Right cardiac atrium (tissue), 5 donors: Measurements from ENCODE around the gene GPR31. TPM values are rescaled to one million over a fixed set of nuclear protein-coding genes. Genes with fewer than 3 reads are reported as not detected.

Source experiments
- ATAC-seq, 2 donors: fragments of 200-7000 bp; cut with Tn5 transposase; one replicate each; pipeline versions ENCODE4 v1.8.0 to v1.9.1; 2020; ENCODE audit warnings: moderate library complexity in 2 of 2, mild to moderate bottlenecking in 1 of 2
- DNase-seq, 3 donors: peaks; one replicate each; pipeline ENCODE4 v3.0.0-alpha.2; 2020
- H3K27ac ChIP-seq: one replicate; pipeline ENCODE4 v1.5.1; 2013; ENCODE audit warnings: mild to moderate bottlenecking, low read length, control low read depth, moderate library complexity
- H3K27me3 ChIP-seq: one replicate; pipeline ENCODE4 v1.6.1; 2013; ENCODE audit not compliant: control insufficient read depth, insufficient read depth
- H3K4me1 ChIP-seq: one replicate; pipeline ENCODE4 v1.6.1; 2013; ENCODE audit warnings: low read length; ENCODE audit not compliant: control insufficient read depth, insufficient read depth
- H3K4me3 ChIP-seq: one replicate; pipeline ENCODE4 v1.5.1; 2013; ENCODE audit warnings: low read length, control low read depth
- H3K9me3 ChIP-seq: one replicate; pipeline ENCODE4 v1.6.1; 2013; ENCODE audit warnings: low read length; ENCODE audit not compliant: control insufficient read depth
- WGBS: extraction: QIAGEN DNeasy Blood & Tissue Kit; methylation state at CpG from one replicate; pipeline ENCODE4 v1.1.7; 2013; 5-methylcytosine and 5-hydroxymethylcytosine counted together
- intact Hi-C, 4 donors: fragments of 100-400 bp; cut with DNase I; formaldehyde crosslinking; loops; one replicate each; pipeline versions ENCODE4 v1.11.0 to v1.14.0; 2022 to 2023
- polyA plus RNA-seq: library from polyadenylated mRNA; stranded (reverse); fragments of 200-250 nt; gene quantifications from one replicate; pipeline ENCODE4 v1.2.3, GENCODE V29; 2013
- total RNA-seq, 4 donors: library from RNA; stranded (reverse); fragmentation: NEBNext Ultra II Directional; extraction: Animal tissue kit (Norgen Biotek cat#: 25700); gene quantifications; one replicate each; pipeline ENCODE4 v1.2.1, GENCODE V29; 2021
- donor health status: healthy with polysubstance abuse.
- donor health status: DM: no; HTN: yes; CAD: no.
- donor health status: DM: no; HTN: no; CAD: no.
- donor health status: DM: no; HTN: yes; CAD: no; lungs with severe emphysema.
- donor health status: DM: yes; HTN: yes; CAD: no.

GPR31 gene
- total and polyA plus RNA-seq, 5 donors: not detected

GRCh38 chr6:167125855-167126349, 31.9 kb downstream of the GPR31 start:
- DNase-seq (no peak), ATAC-seq (no peak)
- Histone ChIP-seq H3K4me1 (no peaks in the 10 kb centered on the region), H3K9me3 (no peaks in the 10 kb centered on the region), H3K4me3 (no peak overlapping the region), H3K27me3 (no peaks in the 10 kb centered on the region), H3K27ac (no peak overlapping the region)
- 85% methylated on average over 3 of the region's 3 CpGs for WGBS
- intact Hi-C loops: no loop called here

- WGBS: 79% methylated on average over 4 of the region's 4 CpGs
- no peak for DNase-seq
- H3K27ac ChIP-seq: no peak overlapping the region
- ATAC-seq: no peak
- no peaks in the 10 kb centered on the region for H3K4me1 ChIP-seq
- no peaks in the 10 kb centered on the region for H3K9me3 ChIP-seq
- intact Hi-C loops: no loop called here
- H3K4me3 ChIP-seq: no peak overlapping the region
- H3K27me3 ChIP-seq: no peaks in the 10 kb centered on the region
Observed at GRCh38 chr6:167125410-167125809, 32.4 kb downstream of the GPR31 start.

- Histone ChIP-seq H3K27ac (no peak overlapping the region), H3K27me3 (no peaks in the 10 kb centered on the region), H3K9me3 (no peaks in the 10 kb centered on the region), H3K4me1 (no peaks in the 10 kb centered on the region), H3K4me3 (no peak overlapping the region)
- DNase-seq (no peak), ATAC-seq (no peak)
- intact Hi-C loops: no loop called here
- 91% methylated on average over 5 of the region's 5 CpGs for WGBS
Observed at GRCh38 chr6:167124753-167125152, 33.0 kb downstream of the GPR31 start.

GRCh38 chr6:167122827-167123657, 34.7 kb downstream of the GPR31 start, which contains the start of gene CCR6:
Gene CCR6 (plus strand): TSS chr6:167123096. CDS start chr6:167136135, 13,039 bp downstream.
- Histone ChIP-seq H3K4me1 (no peaks in the 10 kb centered on the region), H3K4me3 (no peak within 1 kb of the TSS), H3K9me3 (no peaks in the 10 kb centered on the region), H3K27ac (no peak within 1 kb of the TSS), H3K27me3 (no peaks in the 10 kb centered on the region)
- intact Hi-C loops: no loop called here
- 59% methylated on average over 8 of the region's 8 CpGs for WGBS
- ATAC-seq (no peak), DNase-seq (no peak)

- H3K4me3 ChIP-seq: no peak overlapping the region
- intact Hi-C loops: no loop called here
- no peaks in the 10 kb centered on the region for H3K9me3 ChIP-seq
- DNase-seq (no peak), ATAC-seq (no peak)
- H3K4me1 ChIP-seq: no peaks in the 10 kb centered on the region
- no peak overlapping the region for H3K27ac ChIP-seq
- 79% methylated on average over 23 of the region's 23 CpGs for WGBS
- no peaks in the 10 kb centered on the region for H3K27me3 ChIP-seq
Observed at GRCh38 chr6:167122041-167122826, 35.5 kb downstream of the GPR31 start.

GRCh38 chr6:167121335-167121841, 36.4 kb downstream of the GPR31 start:
- Histone ChIP-seq H3K4me3 (no peak overlapping the region), H3K27me3 (no peaks in the 10 kb centered on the region), H3K9me3 (no peaks in the 10 kb centered on the region), H3K27ac (no peak overlapping the region), H3K4me1 (no peaks in the 10 kb centered on the region)
- 83% methylated on average over 8 of the region's 8 CpGs for WGBS
- no peak for ATAC-seq
- no peak for DNase-seq
- intact Hi-C loops: no loop called here

- Histone ChIP-seq H3K27ac (no peak overlapping the region), H3K9me3 (no peaks in the 10 kb centered on the region), H3K4me3 (no peak overlapping the region), H3K4me1 (no peaks in the 10 kb centered on the region), H3K27me3 (no peaks in the 10 kb centered on the region)
- ATAC-seq (no peak), DNase-seq (no peak)
- WGBS: 78% methylated on average over 1 of the region's 1 CpG
- intact Hi-C loops: no loop called here
Observed at GRCh38 chr6:167120583-167120903, 37.2 kb downstream of the GPR31 start.

- H3K4me1 ChIP-seq: no peaks in the 10 kb centered on the region
- no peaks in the 10 kb centered on the region for H3K9me3 ChIP-seq
- whole genome bisulfite sequencing: 78% methylated on average over 8 of the region's 8 CpGs
- H3K27ac ChIP-seq: no peak overlapping the region
- no peaks in the 10 kb centered on the region for H3K27me3 ChIP-seq
- intact Hi-C loops: no loop called here
- H3K4me3 ChIP-seq: no peak overlapping the region
- no peak for ATAC-seq
- DNase-seq: no peak
Observed at GRCh38 chr6:167119670-167120582, 37.9 kb downstream of the GPR31 start.

- Histone ChIP-seq H3K4me1 (no peaks in the 10 kb centered on the region), H3K27ac (no peak overlapping the region), H3K27me3 (no peaks in the 10 kb centered on the region), H3K4me3 (no peak overlapping the region), H3K9me3 (no peaks in the 10 kb centered on the region)
- 83% methylated on average over 12 of the region's 12 CpGs for WGBS
- DNase-seq (no peak), ATAC-seq (no peak)
- intact Hi-C loops: no loop called here
Observed at GRCh38 chr6:167118839-167119238, 38.9 kb downstream of the GPR31 start.

GRCh38 chr6:167118006-167118405, 39.8 kb downstream of the GPR31 start:
- 92% methylated on average over 7 of the region's 7 CpGs for WGBS
- no peak overlapping the region for H3K4me3 ChIP-seq
- intact Hi-C loops: no loop called here
- H3K27me3 ChIP-seq: no peaks in the 10 kb centered on the region
- no peak for ATAC-seq
- no peaks in the 10 kb centered on the region for H3K9me3 ChIP-seq
- no peak overlapping the region for H3K27ac ChIP-seq
- no peak for DNase-seq
- no peaks in the 10 kb centered on the region for H3K4me1 ChIP-seq
